M059J (cell line): ENCODE data around the gene MSH2. TPM values are rescaled to one million over a fixed set of nuclear protein-coding genes. Genes with fewer than 3 reads are reported as not detected.

Experiments used
- total RNA-seq: library from RNA; depleted of rRNA; stranded (reverse); fragments of >200 nt; shearing (Covaris generic); gene quantifications from 2 replicates; pipeline ENCODE4 v1.2.3, GENCODE V29; 2014; rRNA removed

MSH2 gene
- total RNA-seq, 1 experiment from 2014 or later = 60.6 TPM

Other genes starting within 250 kb of the MSH2 start
- 1.0 TPM in 1 of 2 replicates, not detected in the other for gene STPG4, start 247.8 kb upstream of the MSH2 start, total RNA-seq
- gene CALM2, start 226.6 kb upstream of the MSH2 start, total RNA-seq = 1,247 and 1,262 TPM in 2 replicates
- gene EPCAM, start 33.8 kb upstream of the MSH2 start, total RNA-seq = not detected in 2 replicates
- not detected in 2 replicates for gene KCNK12, start 167.8 kb downstream of the MSH2 start, total RNA-seq